PC-3 (cell line): ENCODE measurements around the gene EFL1. TPM values are rescaled to one million over a fixed set of nuclear protein-coding genes. Genes with fewer than 3 reads are reported as not detected.

Experiments used
- ATAC-seq: fragments of 200-7000 bp; cut with Tn5 transposase; 2 replicates; pipeline ENCODE4 v1.9.1; 2020; ENCODE audit warnings: mild to moderate bottlenecking, moderate library complexity
- BruUV-seq: library from RNA; stranded (reverse); fragments of 400-500 nt; replicated peaks from 2 replicates; lab custom pipeline; 2021; lab: Mats Ljungman, UMichigan
- CTCF ChIA-PET: fragments of 300-600 bp; sonication (Branson Sonifier 250); formaldehyde crosslinking; loops from one replicate; lab custom pipeline; 2022; ENCODE audit warnings: antibody characterized with exemption; lab: Charles Lee
- POLR2A ChIA-PET: fragments of 300-600 bp; sonication (Branson Sonifier 250); formaldehyde crosslinking; loops from one replicate; lab custom pipeline; 2022; ENCODE audit warnings: antibody characterized with exemption; ENCODE audit not compliant: unreplicated experiment; lab: Charles Lee
- DNase-seq: peaks from one replicate; pipeline ENCODE4 v3.0.0-alpha.2; 2015
- H2AFZ ChIP-seq: fragments of 300-600 bp; sonication (generic); 2 replicates; pipeline ENCODE4 v1.6.0; 2016; ENCODE audit warnings: antibody characterized with exemption, low read length
- H3F3A ChIP-seq: fragments of 300-600 bp; sonication (generic); one replicate; pipeline ENCODE4 v1.6.0; 2017; ENCODE audit warnings: antibody characterized with exemption, low read length, control low read depth, mild to moderate bottlenecking; ENCODE audit not compliant: unreplicated experiment
- H3K27ac ChIP-seq: fragments of 300-600 bp; sonication (generic); 2 replicates; pipeline ENCODE4 v1.5.1; 2016; ENCODE audit warnings: mild to moderate bottlenecking, low read length
- H3K27me3 ChIP-seq: fragments of 300-600 bp; sonication (generic); 2 replicates; pipeline ENCODE4 v1.6.1; 2016; ENCODE audit warnings: low read length, mixed read lengths
- H3K36me3 ChIP-seq: fragments of 300-600 bp; sonication (generic); 2 replicates; pipeline ENCODE4 v1.6.1; 2016; ENCODE audit warnings: low read depth, mixed run types, low read length, mixed read lengths
- H3K4me1 ChIP-seq: fragments of 300-600 bp; sonication (generic); 2 replicates; pipeline ENCODE4 v1.5.1; 2016; ENCODE audit warnings: low read length; ENCODE audit not compliant: insufficient read depth
- H3K4me2 ChIP-seq: fragments of 300-600 bp; sonication (generic); 2 replicates; pipeline ENCODE4 v1.6.0; 2016; ENCODE audit warnings: low read length
- H3K4me3 ChIP-seq: fragments of 300-600 bp; sonication (generic); 2 replicates; pipeline ENCODE4 v1.5.1; 2016; ENCODE audit warnings: mild to moderate bottlenecking, low read length, mixed read lengths
- H3K79me2 ChIP-seq: fragments of 300-600 bp; sonication (generic); 2 replicates; pipeline ENCODE4 v1.6.1; 2017; ENCODE audit warnings: low read length, mixed read lengths
- H3K9ac ChIP-seq: fragments of 300-600 bp; sonication (generic); 2 replicates; pipeline ENCODE4 v1.6.0; 2016; ENCODE audit warnings: mild to moderate bottlenecking, low read length
- H3K9me2 ChIP-seq: fragments of 300-600 bp; sonication (generic); replicated peaks from 2 replicates; pipeline ENCODE4 v1.6.1; 2016; ENCODE audit warnings: mixed run types, low read length, mixed read lengths
- H3K9me3 ChIP-seq: fragments of 300-600 bp; sonication (generic); 2 replicates; pipeline ENCODE4 v1.6.1; 2016; ENCODE audit warnings: low read length, mixed read lengths
- H4K20me1 ChIP-seq: fragments of 300-600 bp; sonication (generic); 2 replicates; pipeline ENCODE4 v1.6.1; 2016; ENCODE audit warnings: low read length, mixed read lengths
- EZH2 ChIP-seq: fragments of 300-600 bp; sonication (generic); IDR thresholded peaks from one replicate; pipeline ENCODE4 v1.6.1; 2017; ENCODE audit warnings: antibody characterized with exemption, mild to moderate bottlenecking, low read length; ENCODE audit not compliant: unreplicated experiment
- EZH2phosphoT487 ChIP-seq: fragments of 300-600 bp; sonication (generic); IDR thresholded peaks from 2 replicates; pipeline ENCODE4 v1.6.1; 2018; ENCODE audit warnings: mild to moderate bottlenecking, antibody characterized with exemption, low read length, borderline replicate concordance
- intact Hi-C: fragments of 100-400 bp; cut with micrococcal nuclease; formaldehyde crosslinking; loops from 2 replicates; pipeline ENCODE4 v1.9.0; 2023
- total RNA-seq: library from RNA; depleted of rRNA; stranded (reverse); fragments of >200 nt; gene quantifications from 2 replicates; pipeline ENCODE4 v1.2.3, GENCODE V29; 2014
- TF ChIP-seq, protein P1 (sequence below): fragments of 300-600 bp; sonication (generic); conservative IDR thresholded peaks from 2 replicates; pipeline ENCODE4 v1.5.1; 2017; ENCODE audit warnings: antibody characterized with exemption, low read depth, mild to moderate bottlenecking, low read length

The EFL1 gene
- total RNA-seq, 1 experiment from 2014 or later = 14.7 TPM

- intact Hi-C loops = no loop called here
- Histone ChIP-seq H3K27me3 (no peaks in the 10 kb centered on the region), H3K4me3 (no peak overlapping the region), H3K27ac (no peak overlapping the region), H3K9ac (no peak overlapping the region), H4K20me1 (no peaks in the 10 kb centered on the region), H3K9me2 (no peaks in the 10 kb centered on the region), H3F3A (no peaks in the 10 kb centered on the region), H3K4me1 (peaks cover 11% of the 10 kb centered on the region), H2AFZ (no peak overlapping the region), H3K36me3 (no peaks in the 10 kb centered on the region), H3K79me2 (no peaks in the 10 kb centered on the region), H3K9me3 (no peaks in the 10 kb centered on the region), H3K4me2 (no peak overlapping the region)
- CTCF ChIA-PET = no interaction called here
- no TSS peak for BruUV-seq
- POLR2A ChIA-PET = no interaction called here
- ATAC-seq (no peak), DNase-seq (no peak)
- TF ChIP-seq, protein P1, sequence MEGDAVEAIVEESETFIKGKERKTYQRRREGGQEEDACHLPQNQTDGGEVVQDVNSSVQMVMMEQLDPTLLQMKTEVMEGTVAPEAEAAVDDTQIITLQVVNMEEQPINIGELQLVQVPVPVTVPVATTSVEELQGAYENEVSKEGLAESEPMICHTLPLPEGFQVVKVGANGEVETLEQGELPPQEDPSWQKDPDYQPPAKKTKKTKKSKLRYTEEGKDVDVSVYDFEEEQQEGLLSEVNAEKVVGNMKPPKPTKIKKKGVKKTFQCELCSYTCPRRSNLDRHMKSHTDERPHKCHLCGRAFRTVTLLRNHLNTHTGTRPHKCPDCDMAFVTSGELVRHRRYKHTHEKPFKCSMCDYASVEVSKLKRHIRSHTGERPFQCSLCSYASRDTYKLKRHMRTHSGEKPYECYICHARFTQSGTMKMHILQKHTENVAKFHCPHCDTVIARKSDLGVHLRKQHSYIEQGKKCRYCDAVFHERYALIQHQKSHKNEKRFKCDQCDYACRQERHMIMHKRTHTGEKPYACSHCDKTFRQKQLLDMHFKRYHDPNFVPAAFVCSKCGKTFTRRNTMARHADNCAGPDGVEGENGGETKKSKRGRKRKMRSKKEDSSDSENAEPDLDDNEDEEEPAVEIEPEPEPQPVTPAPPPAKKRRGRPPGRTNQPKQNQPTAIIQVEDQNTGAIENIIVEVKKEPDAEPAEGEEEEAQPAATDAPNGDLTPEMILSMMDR = no peak
- TF ChIP-seq EZH2phosphoT487 (no peak), EZH2 (no peak)
These were observed 94.2 kb downstream of the EFL1 start for GRCh38 chr15:82168296-82168695.

DNA sequence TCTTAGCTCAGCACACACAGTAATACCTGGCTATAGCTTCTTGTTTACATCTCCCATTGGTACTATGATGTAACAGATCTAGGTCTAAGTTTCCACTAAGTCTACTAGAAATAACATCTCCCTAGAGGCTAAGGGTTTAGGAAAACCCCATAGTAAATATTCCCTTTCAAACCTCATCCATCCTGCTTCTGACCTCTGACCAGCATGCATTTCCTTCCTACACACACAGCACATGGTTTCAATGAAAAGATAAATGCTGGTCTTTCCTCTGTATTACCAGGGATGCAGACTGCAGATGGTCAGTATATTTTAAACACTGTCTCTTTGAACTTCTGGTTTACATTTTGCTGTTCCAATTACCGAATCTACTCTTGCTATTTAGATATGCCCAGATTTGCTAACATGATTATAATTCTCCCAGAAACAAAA is 96.6 kb downstream of the EFL1 start:
- Histone ChIP-seq H3K4me1 (no peaks in the 10 kb centered on the region), H3K4me3 (no peak overlapping the region), H2AFZ (no peak overlapping the region), H3K27ac (no peak overlapping the region), H3K27me3 (no peaks in the 10 kb centered on the region), H3K9me3 (no peaks in the 10 kb centered on the region), H3K79me2 (no peaks in the 10 kb centered on the region), H3K36me3 (0 out of 2 replicates have a peak, but pooled peaks cover 2% of the 10 kb centered on the region), H4K20me1 (no peaks in the 10 kb centered on the region), H3K9me2 (no peaks in the 10 kb centered on the region), H3F3A (no peaks in the 10 kb centered on the region), H3K9ac (no peak overlapping the region), H3K4me2 (no peak overlapping the region)
- TF ChIP-seq, protein P1 = no peak
- TF ChIP-seq EZH2 (no peak), EZH2phosphoT487 (no peak)
- ChIA-PET CTCF (no interaction called here), POLR2A (no interaction called here)
- ATAC-seq (no peak), DNase-seq (no peak)
- BruUV-seq = no TSS peak
- intact Hi-C loops = no loop called here

GRCh38 chr15:82159922-82160321 is 102.6 kb downstream of the EFL1 start:
- BruUV-seq = no TSS peak
- Histone ChIP-seq H3K9me3 (no peaks in the 10 kb centered on the region), H2AFZ (no peak overlapping the region), H3K4me1 (no peaks in the 10 kb centered on the region), H4K20me1 (no peaks in the 10 kb centered on the region), H3K36me3 (peaks cover 9% of the 10 kb centered on the region; the same call in 1 of the 2 replicates), H3K27me3 (no peaks in the 10 kb centered on the region), H3K27ac (no peak overlapping the region), H3K4me3 (no peak overlapping the region), H3K79me2 (no peaks in the 10 kb centered on the region), H3F3A (no peaks in the 10 kb centered on the region), H3K4me2 (no peak overlapping the region), H3K9ac (no peak overlapping the region), H3K9me2 (no peaks in the 10 kb centered on the region)
- intact Hi-C loops = no loop called here
- ATAC-seq = no peak
- ChIA-PET CTCF (no interaction called here), POLR2A (no interaction called here)
- TF ChIP-seq, protein P1 = no peak
- TF ChIP-seq EZH2 (no peak), EZH2phosphoT487 (no peak)
- DNase-seq = peak; percentile 54
